K562 (cell line): ENCODE results near the gene TEX35.

Experiments used
- BACH1 ChIP-seq: fragments of 200-800 bp; sonication (Bioruptor generic); IDR thresholded peaks from 2 replicates; pipeline ENCODE4 v1.6.1; 2016; ENCODE audit warnings: missing genetic modification characterization, missing compliant biosample characterization
- CEBPB ChIP-seq: fragments of 450-650 bp; IDR thresholded peaks from 2 replicates; pipeline ENCODE4 v1.6.1; 2016; ENCODE audit warnings: missing genetic modification characterization, missing compliant biosample characterization
- KAT7 ChIP-seq: sonication (generic); formaldehyde crosslinking; IDR thresholded peaks from 2 replicates; pipeline ENCODE4 v1.8.0; 2022; ENCODE audit warnings: missing genetic modification reagents, mild to moderate bottlenecking, borderline replicate concordance
- PHTF2 ChIP-seq: fragments of 250-450 bp; sonication (Bioruptor Pico); IDR thresholded peaks from 2 replicates; pipeline ENCODE4 v1.5.0; 2021; ENCODE audit warnings: mild to moderate bottlenecking
- RAD21 ChIP-seq, 2 experiments: fragments of 250-450 bp in 1 of 2; fragments of 450-650 bp in 1 of 2; sonication (Bioruptor Pico) in 1 of 2; formaldehyde crosslinking in 1 of 2; IDR thresholded peaks in 1 of 2; conservative IDR thresholded peaks in 1 of 2; 2 replicates each; pipeline versions ENCODE4 v1.4.0 to v1.8.0; 2020 to 2022; ENCODE audit warnings: mild to moderate bottlenecking in 2 of 2, moderate library complexity in 1 of 2
- TCF7 ChIP-seq: sonication (generic); IDR thresholded peaks from 2 replicates; pipeline ENCODE4 v1.6.1; 2016; ENCODE audit warnings: antibody characterized with exemption, borderline replicate concordance
- YY1 ChIP-seq, 3 experiments: IDR thresholded peaks; 2 replicates each; pipeline ENCODE4 v1.6.1; 2011; ENCODE audit warnings: low read length in 2 of 3, mild to moderate bottlenecking in 2 of 3, moderate library complexity in 2 of 3, borderline replicate concordance in 1 of 3, control low read depth in 1 of 3, low read depth in 1 of 3; ENCODE audit not compliant: insufficient read depth in 3 of 3, insufficient replicate concordance in 2 of 3, control insufficient read depth in 1 of 3, insufficient read length in 1 of 3; ENCODE audit errors: extremely low read depth in 1 of 3
- ZNF239 ChIP-seq: fragments of 250-450 bp; sonication (Bioruptor Pico); IDR thresholded peaks from 2 replicates; pipeline ENCODE4 v1.4.0; 2020; ENCODE audit warnings: mild to moderate bottlenecking
- TF ChIP-seq, protein P1 (sequence below): sonication (generic); formaldehyde crosslinking; IDR thresholded peaks from 2 replicates; pipeline ENCODE4 v1.8.1; 2023; ENCODE audit warnings: mild to moderate bottlenecking, missing genetic modification reagents

GRCh38 chr1:178564783-178565180 lies 51.9 kb downstream of the TEX35 start:
- TF ChIP-seq RAD21 (CRISPR knock-in tag; conservative IDR thresholded peaks at IDR 0.05 in 1 of 2, IDR thresholded peaks at IDR 0.05 in 1 of 2) = no peak
- TF ChIP-seq BACH1 = no peak
- TF ChIP-seq, protein P1, sequence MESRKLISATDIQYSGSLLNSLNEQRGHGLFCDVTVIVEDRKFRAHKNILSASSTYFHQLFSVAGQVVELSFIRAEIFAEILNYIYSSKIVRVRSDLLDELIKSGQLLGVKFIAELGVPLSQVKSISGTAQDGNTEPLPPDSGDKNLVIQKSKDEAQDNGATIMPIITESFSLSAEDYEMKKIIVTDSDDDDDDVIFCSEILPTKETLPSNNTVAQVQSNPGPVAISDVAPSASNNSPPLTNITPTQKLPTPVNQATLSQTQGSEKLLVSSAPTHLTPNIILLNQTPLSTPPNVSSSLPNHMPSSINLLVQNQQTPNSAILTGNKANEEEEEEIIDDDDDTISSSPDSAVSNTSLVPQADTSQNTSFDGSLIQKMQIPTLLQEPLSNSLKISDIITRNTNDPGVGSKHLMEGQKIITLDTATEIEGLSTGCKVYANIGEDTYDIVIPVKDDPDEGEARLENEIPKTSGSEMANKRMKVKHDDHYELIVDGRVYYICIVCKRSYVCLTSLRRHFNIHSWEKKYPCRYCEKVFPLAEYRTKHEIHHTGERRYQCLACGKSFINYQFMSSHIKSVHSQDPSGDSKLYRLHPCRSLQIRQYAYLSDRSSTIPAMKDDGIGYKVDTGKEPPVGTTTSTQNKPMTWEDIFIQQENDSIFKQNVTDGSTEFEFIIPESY = no peak
- TF ChIP-seq TCF7 = no peak
- no peak for TF ChIP-seq ZNF239
- TF ChIP-seq YY1 (IDR thresholded peaks at IDR 0.05; ENCODE audit: borderline replicate concordance in 1 of 3, control insufficient read depth in 1 of 3, extremely low read depth in 1 of 3, insufficient read depth in 3 of 3, insufficient read length in 1 of 3, insufficient replicate concordance in 2 of 3, low read depth in 1 of 3, low read length in 2 of 3) = no peak
- no peak for TF ChIP-seq CEBPB (tag)
- no peak for TF ChIP-seq PHTF2 (CRISPR knock-in tag)
- no peak for TF ChIP-seq KAT7 (CRISPR knock-in tag)
